K562 (cell line): Measurements from ENCODE around the gene FIGNL1. TPM values are rescaled to one million over a fixed set of nuclear protein-coding genes. Genes with fewer than 3 reads are reported as not detected.
A peak's percentile ranks its signal among the peaks of the same experiment; 100 is the strongest.

ENCODE experiments used
- ATAC-seq: fragments of 200-7000 bp; cut with Tn5 transposase; 3 replicates; pipeline ENCODE4 v1.9.1; 2020; ENCODE audit warnings: moderate library complexity
- BruUV-seq: library from RNA; stranded (reverse); fragments of 400-500 nt; replicated peaks from 2 replicates; lab custom pipeline; 2021; lab: Mats Ljungman, UMichigan
- CTCF ChIA-PET: fragments of 300-600 bp; formaldehyde crosslinking; extraction: SDS; loops from one replicate; lab custom pipeline; 2021; ENCODE audit warnings: low intra/inter-chr PET ratio; lab: Yijun Ruan, JAX
- POLR2A ChIA-PET: fragments of 300-600, 350-650 bp; sonication (Branson Sonifier 250); formaldehyde crosslinking; extraction: SDS; loops from one replicate; lab custom pipeline; 2021; ENCODE audit warnings: antibody characterized with exemption, inconsistent platforms; lab: Yijun Ruan, JAX
- DNase-seq, 4 experiments: peaks; one replicate each; pipeline versions ENCODE4 v3.0.0 to v3.0.0-alpha.2; 2011 to 2018; ENCODE audit warnings: low spot score in 3 of 4, mixed read lengths in 3 of 4; ENCODE audit errors: extremely low read depth in 1 of 4
- FAIRE-seq: peaks from 2 replicates; lab custom pipeline; 2011; peaks lifted over from hg19 to GRCh38; lab: Jason Lieb, UNC
- H2AFZ ChIP-seq: 2 replicates; pipeline ENCODE4 v1.6.0; 2011; ENCODE audit warnings: low read depth, low read length, control low read depth, inconsistent platforms
- H3K27ac ChIP-seq: fragments of 200-600 bp; 3 replicates; pipeline ENCODE4 v1.8.0; 2011; ENCODE audit warnings: low read depth, mild to moderate bottlenecking, control low read depth, inconsistent platforms, low read length, moderate library complexity, mixed read lengths; ENCODE audit errors: extremely low read depth
- H3K27me3 ChIP-seq, 2 experiments: fragments of 300-600 bp in 1 of 2; 2 replicates in 1 of 2; 3 replicates in 1 of 2; pipeline versions ENCODE4 v1.6.0 to v1.8.0; 2011; ENCODE audit warnings: inconsistent platforms in 2 of 2, low read length in 2 of 2, mild to moderate bottlenecking in 1 of 2, mixed read lengths in 1 of 2, moderate library complexity in 1 of 2; ENCODE audit not compliant: control insufficient read depth in 2 of 2, insufficient read depth in 2 of 2
- H3K36me3 ChIP-seq: fragments of 300-600 bp; 3 replicates; pipeline ENCODE4 v1.8.0; 2011; ENCODE audit warnings: mild to moderate bottlenecking, low read length, inconsistent platforms; ENCODE audit not compliant: control insufficient read depth, insufficient read depth
- H3K4me1 ChIP-seq, 2 experiments: fragments of 200-600 bp in 1 of 2; replicated peaks in 1 of 2; 2 replicates in 1 of 2; 3 replicates in 1 of 2; pipeline versions ENCODE4 v1.5.1 to v1.8.0; 2011; ENCODE audit warnings: inconsistent platforms in 2 of 2, low read length in 2 of 2, mild to moderate bottlenecking in 1 of 2, mixed read lengths in 1 of 2, moderate library complexity in 1 of 2; ENCODE audit not compliant: control insufficient read depth in 2 of 2, insufficient read depth in 2 of 2
- H3K4me2 ChIP-seq: 2 replicates; pipeline ENCODE4 v1.6.1; 2011; ENCODE audit warnings: low read length, control low read depth, inconsistent platforms, mixed read lengths; ENCODE audit not compliant: insufficient read depth
- H3K4me3 ChIP-seq: fragments of 200-600 bp; sonication (generic), shearing (Covaris generic); 2 replicates; pipeline ENCODE4 v1.5.1; 2016; ENCODE audit warnings: control low read depth, inconsistent platforms
- H3K79me2 ChIP-seq: fragments of 200-600 bp; 3 replicates; pipeline ENCODE4 v1.8.0; 2011; ENCODE audit warnings: low read length, inconsistent platforms; ENCODE audit not compliant: control insufficient read depth, insufficient read depth
- H3K9ac ChIP-seq, 2 experiments: 2 replicates each; pipeline versions ENCODE4 v1.6.0 to v1.6.1; 2011; ENCODE audit warnings: low read depth in 2 of 2, low read length in 2 of 2, control low read depth in 1 of 2, inconsistent platforms in 1 of 2, mild to moderate bottlenecking in 1 of 2, mixed read lengths in 1 of 2; ENCODE audit not compliant: insufficient read depth in 1 of 2
- H3K9me1 ChIP-seq: one replicate; pipeline ENCODE4 v1.6.0; 2011; ENCODE audit warnings: inconsistent platforms, mild to moderate bottlenecking, low read length, moderate library complexity; ENCODE audit not compliant: control insufficient read depth, insufficient read depth
- H3K9me3 ChIP-seq: replicated peaks from 2 replicates; pipeline ENCODE4 v1.5.1; 2011; ENCODE audit warnings: low read depth, low read length, inconsistent platforms; ENCODE audit not compliant: control insufficient read depth, insufficient read depth
- H4K20me1 ChIP-seq: replicated peaks from 2 replicates; pipeline ENCODE4 v1.6.1; 2011; ENCODE audit warnings: low read length, inconsistent platforms, mixed read lengths; ENCODE audit not compliant: control insufficient read depth, insufficient read depth
- C11orf30 ChIP-seq: fragments of 450-650 bp; IDR thresholded peaks from 2 replicates; pipeline ENCODE4 v1.6.1; 2016; ENCODE audit warnings: low read depth, mild to moderate bottlenecking
- CREB1 ChIP-seq, 2 experiments: sonication (generic) in 1 of 2; formaldehyde crosslinking in 1 of 2; IDR thresholded peaks; 2 replicates each; pipeline versions ENCODE4 v1.6.1 to v1.8.0; 2012 to 2022; ENCODE audit warnings: inconsistent platforms in 1 of 2, mild to moderate bottlenecking in 1 of 2, missing genetic modification reagents in 1 of 2, moderate library complexity in 1 of 2
- FOXP4 ChIP-seq: sonication (generic); formaldehyde crosslinking; IDR thresholded peaks from 2 replicates; pipeline ENCODE4 v1.8.0; 2022; ENCODE audit warnings: mild to moderate bottlenecking, missing genetic modification reagents, borderline replicate concordance
- HIVEP1 ChIP-seq: fragments of 250-450 bp; sonication (Bioruptor Pico); IDR thresholded peaks from 2 replicates; pipeline ENCODE4 v1.4.0; 2020; ENCODE audit warnings: mild to moderate bottlenecking
- KDM5B ChIP-seq: fragments of 200-600 bp; sonication (generic); IDR thresholded peaks from 2 replicates; pipeline ENCODE4 v1.6.1; 2012; ENCODE audit warnings: low read depth, mild to moderate bottlenecking, moderate library complexity, low read length, control low read depth, inconsistent platforms; ENCODE audit not compliant: insufficient replicate concordance
- LEF1 ChIP-seq: fragments of 450-650 bp; IDR thresholded peaks from 2 replicates; pipeline ENCODE4 v1.6.1; 2016; ENCODE audit warnings: mild to moderate bottlenecking
- MGA ChIP-seq: fragments of 450-650 bp; IDR thresholded peaks from 2 replicates; pipeline ENCODE4 v1.6.1; 2016; ENCODE audit warnings: mild to moderate bottlenecking, moderate library complexity
- SRSF7 ChIP-seq: fragments of 200-400 bp; formaldehyde crosslinking; optimal IDR thresholded peaks from 2 replicates; pipeline ENCODE3; 2017; ENCODE audit warnings: mild to moderate bottlenecking, low read depth, low read length
- ZNF316 ChIP-seq: fragments of 450-650 bp; IDR thresholded peaks from 2 replicates; pipeline ENCODE4 v1.6.1; 2016
- WGBS: fragments of 100-300 bp; shearing (Covaris generic); methylation state at CpG from one replicate; pipeline ENCODE4 v1.1.6; 2016; ENCODE audit warnings: low coverage, mixed read lengths; ENCODE audit not compliant: insufficient coverage; ENCODE audit errors: missing lambda C conversion rate; 5-methylcytosine and 5-hydroxymethylcytosine counted together
- in situ Hi-C: fragments of 300-500 bp; cut with MboI; formaldehyde crosslinking; loops from 4 replicates; pipeline ENCODE4 v1.15.0; 2018; ENCODE audit warnings: inconsistent platforms, mixed read lengths
- intact Hi-C: fragments of 100-400 bp; cut with micrococcal nuclease; formaldehyde crosslinking; loops from 2 replicates; pipeline ENCODE4 v1.14.2; 2022
- polyA plus RNA-seq, 8 experiments: library from polyadenylated mRNA; depleted of rRNA in 4 of 8; stranded (reverse) in 5 of 8; unstranded in 3 of 8; fragments of >200 nt; fragmentation: Nextera tagmentation in 2 of 8; fragmentation: Illumina TruSeq in 1 of 8; extraction: Ambion mirVana in 2 of 8; extraction: Trizol in 1 of 8; gene quantifications; 2 replicates each; pipeline versions ENCODE4 v1.2.1 to v1.2.3, GENCODE V29; 2011 to 2014; ENCODE audit warnings: inconsistent platforms in 1 of 8, missing spikeins in 1 of 8
- total RNA-seq, 7 experiments: library from RNA; depleted of rRNA in 6 of 7; stranded (reverse); fragments of >200 nt in 6 of 7; fragmentation: Illumina TruSeq in 2 of 7; extraction: Trizol in 2 of 7; gene quantifications; 2 replicates each; pipeline versions ENCODE4 v1.2.1 to v1.2.3, GENCODE V29; 2011 to 2021; ENCODE audit warnings: low replicate concordance in 1 of 7

FIGNL1 gene
- total and polyA plus RNA-seq, 9 of the 15 experiments (the other 6 are each of a cell fraction or from before 2014, with no cell fraction given): 15.5 to 48.3 (median 27.6) TPM

DNA sequence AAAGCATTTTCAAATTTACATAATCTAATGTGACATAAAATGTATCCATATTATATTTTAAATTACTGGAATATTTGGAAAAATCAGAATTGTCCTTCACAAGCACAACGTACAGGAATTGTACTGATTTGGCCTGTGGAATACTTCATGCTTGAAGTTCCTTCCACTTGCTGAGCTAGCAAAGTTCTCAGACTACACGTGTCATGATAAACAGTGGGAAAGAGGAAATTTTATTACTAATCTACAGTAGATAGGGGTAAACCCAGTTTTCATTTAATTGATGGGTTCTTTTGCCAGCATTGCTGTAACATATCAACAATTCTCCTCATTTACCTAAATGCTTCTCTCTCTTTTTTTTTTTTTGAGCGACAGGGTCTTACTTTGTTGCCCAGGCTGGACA, 45.6 kb upstream of the FIGNL1 start:
- no peak overlapping the region for H3K4me2 ChIP-seq
- BruUV-seq: no TSS peak

More for the DNA sequence above, 45.6 kb upstream of the FIGNL1 start:
- Histone ChIP-seq H3K9me3 (no peaks in the 10 kb centered on the region), H3K79me2 (no peaks in the 10 kb centered on the region), H4K20me1 (no peaks in the 10 kb centered on the region; the same call in 1 of the 2 replicates), H3K27me3 (peaks cover 0 to 19% of the 10 kb centered on the region in 2 experiments; a peak in 2 of 5 replicates), H3K27ac (no peak overlapping the region), H3K9me1 (no peaks in the 10 kb centered on the region), H3K4me1 (peaks cover 9 to 17% of the 10 kb centered on the region in 2 experiments), H3K9ac (no peak overlapping the region), H3K4me3 (no peak overlapping the region), H3K36me3 (no peaks in the 10 kb centered on the region), H2AFZ (no peak overlapping the region)
- no peak for FAIRE-seq
- WGBS: 33% methylated on average over 2 of the region's 3 CpGs
- in situ Hi-C loops (no loop called here), intact Hi-C loops (no loop called here)
- ChIA-PET CTCF (no interaction called here), POLR2A (interaction anchor here (0.7 kb wide), 1 partner anchor 267 kb away, joined by 4 read pairs; no protein-coding TSS in a partner anchor)
- ATAC-seq: no peak
- no peak for DNase-seq
- TF ChIP-seq MGA: 0 out of 2 replicates have a peak, but pooled peaks have one; percentile 9
- no peak for TF ChIP-seq HIVEP1 (CRISPR knock-in tag)
- TF ChIP-seq CREB1 (IDR thresholded peaks at IDR 0.05): no peak
- no peak for TF ChIP-seq CREB1 (CRISPR knock-in tag; IDR thresholded peaks at IDR 0.05)
- no peak for TF ChIP-seq LEF1
- TF ChIP-seq SRSF7: no peak
- TF ChIP-seq C11orf30: peak; percentile 22; the same call in 1 of the 2 replicates
- TF ChIP-seq FOXP4 (CRISPR knock-in tag): no peak
- TF ChIP-seq ZNF316: 0 out of 2 replicates have a peak, but pooled peaks have one; percentile 18
- TF ChIP-seq KDM5B: no peak
